Stimulated activated CD4-positive, alpha-beta T cell treated with anti-CD3 and anti-CD28 coated beads, TNF-alpha, amount 100 ng/mL, for 4 hours (primary cell): Measurements from ENCODE around the gene NAALADL1.
"Not testable (repeated sequence)": the region's sequence is repeated elsewhere in the genome, so short reads cannot be mapped to it uniquely, and the experiment has no call there.

Experiments used
- DNase-seq, 3 experiments: peaks; one replicate each; pipeline ENCODE4 v3.0.0-alpha.2; 2020; ENCODE audit warnings: low read depth in 3 of 3

The NAALADL1 gene

DNA sequence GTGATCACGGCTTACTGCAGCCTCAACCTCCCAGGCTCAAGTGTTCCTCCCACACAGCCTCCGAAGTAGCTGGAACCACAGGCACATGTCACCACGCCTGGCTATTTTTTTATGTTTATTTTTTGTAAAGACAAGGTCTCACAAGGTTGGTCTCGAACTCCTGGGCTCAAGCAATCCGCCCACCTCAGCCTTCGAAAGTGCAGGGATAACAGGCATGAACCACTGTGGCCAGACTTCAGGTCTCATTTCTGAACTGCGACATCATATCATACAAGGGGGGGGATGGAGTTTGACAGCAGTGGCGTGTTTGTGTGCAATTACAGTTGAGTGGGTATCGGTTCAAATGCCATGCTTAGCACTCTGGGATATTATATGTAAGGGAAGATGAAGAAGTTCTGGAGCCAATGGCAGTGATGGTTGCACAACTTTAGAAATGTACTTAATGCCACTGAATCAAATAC is 6.9 kb downstream of the NAALADL1 start:
- DNase-seq, result no peak

DNA sequence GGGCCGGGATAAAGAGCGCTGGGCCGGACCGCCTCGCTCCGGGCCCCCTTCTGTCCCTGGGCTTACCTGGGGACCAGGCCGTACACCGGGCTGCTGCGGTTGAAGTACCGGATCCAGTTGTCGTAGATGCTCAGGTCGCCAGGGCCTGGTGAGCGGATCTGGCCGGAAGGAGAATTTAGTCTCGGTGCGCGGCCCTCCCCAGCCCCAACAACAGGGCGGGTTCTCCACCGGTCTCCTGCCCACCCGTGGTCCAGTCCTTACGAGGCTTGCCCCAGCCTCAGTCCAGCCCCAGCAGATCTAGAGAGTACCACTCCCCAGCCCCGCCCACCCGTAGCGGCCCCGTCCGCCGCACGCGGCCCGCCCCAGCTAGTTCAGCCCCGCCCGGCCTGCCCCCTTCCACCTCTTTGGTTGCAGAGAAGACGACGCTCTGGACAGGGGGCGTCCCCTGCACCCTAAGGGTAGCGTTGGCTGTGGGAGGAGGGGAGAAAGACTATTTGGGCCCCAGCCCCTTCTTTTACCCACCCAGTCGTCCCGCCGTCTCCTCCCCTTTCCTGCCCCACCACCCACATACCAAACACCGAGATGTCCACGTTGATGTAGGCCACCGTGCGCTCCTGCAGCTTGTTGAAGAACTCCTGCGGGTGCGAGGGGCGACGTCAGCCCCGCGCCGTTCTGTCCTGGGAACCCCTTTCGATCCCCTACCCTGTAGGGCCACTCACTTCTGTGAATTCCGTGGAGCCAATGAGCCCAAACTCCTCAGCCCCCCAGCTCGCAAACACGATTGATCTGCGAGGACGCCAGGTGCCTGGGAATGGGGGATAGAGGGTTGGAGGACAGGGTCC is 10.6 kb downstream of the NAALADL1 start:
- no peak for DNase-seq

DNA sequence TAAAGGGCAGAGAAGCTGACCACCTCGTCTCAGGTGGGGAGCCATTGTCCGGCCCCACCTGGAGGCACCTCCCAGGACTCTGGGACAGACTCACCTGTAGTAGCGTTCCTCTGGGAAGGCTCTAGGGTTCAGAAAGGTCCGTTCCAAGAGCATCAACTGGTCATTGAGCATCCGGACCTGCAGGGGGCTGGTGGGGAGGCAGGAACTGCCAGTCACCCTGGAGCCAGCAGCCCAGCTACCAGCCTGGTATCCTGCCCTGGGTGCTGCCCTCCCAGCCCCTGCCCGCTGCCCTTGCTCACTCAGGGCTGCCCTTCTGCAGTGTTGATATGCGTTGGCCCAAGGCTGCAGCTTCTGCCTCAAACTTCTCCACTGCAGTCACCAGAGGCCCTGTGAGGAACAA is 12.6 kb downstream of the NAALADL1 start:
- no peak for DNase-seq

DNA sequence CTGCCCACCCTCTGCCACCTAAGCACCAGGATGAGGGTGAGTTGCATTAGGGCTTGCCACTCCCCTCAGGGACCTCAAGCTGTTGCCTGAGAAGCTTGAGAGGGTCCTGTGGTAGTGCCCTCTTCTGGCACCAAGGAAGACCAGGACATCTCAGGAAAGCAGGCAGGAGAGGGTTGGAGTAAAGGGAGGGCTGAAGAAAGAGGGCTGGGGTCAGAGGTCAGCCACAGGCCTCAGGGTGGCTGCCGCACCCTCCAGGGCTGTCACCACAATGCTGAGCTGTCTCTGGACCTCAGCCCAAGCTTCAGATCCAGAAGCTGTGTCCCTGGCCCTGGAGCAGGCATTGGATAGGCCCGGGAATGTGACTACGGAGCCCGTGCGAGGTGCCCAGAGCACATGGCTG is 13.3 kb downstream of the NAALADL1 start:
- no peak for DNase-seq

DNA sequence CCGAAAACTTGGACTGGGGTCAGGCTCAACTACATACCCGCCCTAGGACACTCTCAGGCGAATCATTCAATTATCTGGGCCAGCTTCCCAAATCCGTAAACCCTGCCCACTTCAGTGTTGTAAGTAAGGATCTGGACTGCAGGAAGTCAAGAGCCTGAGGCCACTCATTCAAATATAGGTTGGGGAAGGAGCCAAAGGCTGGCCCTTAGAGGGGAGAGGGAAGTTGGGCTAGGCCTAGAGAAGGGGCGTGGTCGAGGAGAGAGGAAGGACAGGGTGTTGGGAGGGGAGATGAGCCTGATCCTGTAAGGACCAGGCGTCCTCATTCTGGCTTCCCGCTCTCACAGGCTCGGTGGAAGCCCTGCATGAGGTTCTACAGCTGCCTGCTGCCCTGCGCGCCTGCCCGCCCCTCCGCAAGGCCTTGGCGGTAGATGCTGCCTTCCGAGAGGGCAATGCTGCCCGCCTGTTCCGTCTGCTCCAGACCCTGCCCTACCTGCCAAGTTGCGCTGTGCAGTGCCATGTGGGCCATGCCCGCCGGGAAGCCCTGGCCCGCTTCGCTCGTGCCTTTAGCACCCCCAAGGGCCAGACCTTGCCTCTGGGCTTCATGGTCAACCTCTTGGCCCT is 14.4 kb downstream of the NAALADL1 start:
- DNase-seq, result no peak

DNA sequence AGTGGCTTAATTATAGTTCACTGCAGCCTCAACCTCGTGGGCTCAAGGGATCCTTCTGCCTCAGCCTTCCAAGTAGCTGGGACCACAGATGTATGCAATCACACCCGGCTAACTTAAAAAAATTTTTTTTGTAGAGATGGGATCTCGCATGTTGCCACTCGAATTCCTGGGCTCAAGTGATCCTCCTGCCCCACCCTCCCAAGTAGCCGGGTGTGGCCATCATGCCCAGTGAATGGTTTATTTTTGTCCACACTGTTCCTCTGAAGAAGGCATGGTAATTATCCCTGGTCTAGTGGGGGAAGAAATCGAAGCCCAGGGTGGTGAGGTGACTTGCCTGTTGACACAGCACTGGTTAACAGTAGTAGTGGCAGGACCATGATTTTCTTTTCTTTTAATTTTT is 15.5 kb downstream of the NAALADL1 start:
- no peak for DNase-seq

DNA sequence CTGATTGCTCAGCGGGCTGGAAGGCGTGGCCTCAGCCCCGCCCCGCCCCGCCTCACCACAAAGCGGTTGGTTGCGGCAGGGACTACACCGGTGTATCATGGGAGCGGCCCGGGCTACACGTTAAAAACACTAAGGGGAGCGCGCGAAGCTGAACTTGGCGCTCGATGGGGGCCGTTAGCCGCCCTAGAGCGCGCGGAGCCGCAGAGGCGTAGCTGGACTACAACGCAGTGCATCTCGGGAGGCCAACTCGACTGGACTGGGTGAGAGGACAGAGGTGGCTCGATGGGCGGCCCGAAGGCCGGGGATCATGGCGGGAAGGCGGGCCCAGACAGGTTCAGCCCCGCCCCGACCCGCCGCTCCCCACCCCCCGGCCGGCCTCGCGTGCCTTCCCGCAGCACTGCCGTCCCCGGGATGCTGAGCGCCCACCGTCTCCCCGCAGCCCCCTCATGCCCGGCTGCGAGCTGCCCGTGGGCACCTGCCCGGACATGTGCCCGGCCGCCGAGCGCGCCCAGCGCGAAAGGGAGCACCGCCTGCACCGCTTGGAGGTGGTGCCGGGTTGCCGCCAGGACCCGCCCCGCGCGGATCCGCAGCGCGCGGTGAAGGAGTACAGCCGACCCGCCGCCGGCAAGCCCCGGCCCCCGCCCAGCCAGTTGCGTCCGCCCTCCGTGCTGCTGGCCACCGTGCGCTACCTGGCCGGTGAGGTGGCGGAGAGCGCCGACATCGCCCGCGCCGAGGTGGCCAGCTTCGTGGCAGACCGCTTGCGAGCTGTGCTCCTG is 17.3 kb downstream of the NAALADL1 start, which contains the start of gene SAC3D1:
Gene SAC3D1, plus strand, starts transcription at position 364 of the 776 bp plus-strand sequence. Its CDS starts 83 bp downstream, at position 447.
- DNase-seq, result peak; percentile 64 to 76 (median 73)

DNA sequence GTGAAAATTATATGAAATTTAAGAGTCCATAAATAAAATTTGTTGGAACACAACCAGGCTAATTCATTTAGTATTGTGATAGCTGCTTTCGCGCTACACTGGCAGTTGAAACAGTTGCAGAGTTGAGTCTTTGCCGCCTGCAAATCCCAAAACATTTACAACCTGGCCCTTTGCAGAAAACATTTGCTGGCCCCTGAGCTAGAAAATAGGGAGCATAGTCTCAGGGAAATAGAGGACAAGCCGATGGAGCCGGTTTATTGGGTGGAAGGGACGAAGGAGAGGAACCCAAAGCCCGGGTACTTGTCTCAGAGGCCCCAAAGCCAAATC is 17.9 kb downstream of the NAALADL1 start:
- no peak for DNase-seq

DNA sequence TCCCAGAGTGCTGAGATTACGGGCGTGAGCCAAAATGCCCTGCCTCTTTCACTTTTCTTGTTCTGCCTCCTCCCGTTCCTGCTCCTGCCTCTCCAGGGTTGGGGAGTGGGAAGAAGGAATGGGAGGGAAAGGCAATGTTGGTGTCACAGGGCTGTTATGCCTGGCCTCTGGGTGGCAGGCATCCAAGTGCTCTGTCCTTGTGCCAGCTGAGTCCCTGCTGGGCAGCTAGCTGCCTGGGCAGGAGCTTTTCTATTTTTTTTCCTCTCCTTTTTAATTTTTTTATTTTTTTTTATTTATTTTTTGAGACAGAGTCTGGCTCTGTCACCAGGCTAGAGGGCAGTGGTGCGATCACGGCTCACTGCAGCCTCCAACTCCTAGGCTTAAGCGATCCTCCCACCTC is 21.4 kb downstream of the NAALADL1 start:
- no peak for DNase-seq

DNA sequence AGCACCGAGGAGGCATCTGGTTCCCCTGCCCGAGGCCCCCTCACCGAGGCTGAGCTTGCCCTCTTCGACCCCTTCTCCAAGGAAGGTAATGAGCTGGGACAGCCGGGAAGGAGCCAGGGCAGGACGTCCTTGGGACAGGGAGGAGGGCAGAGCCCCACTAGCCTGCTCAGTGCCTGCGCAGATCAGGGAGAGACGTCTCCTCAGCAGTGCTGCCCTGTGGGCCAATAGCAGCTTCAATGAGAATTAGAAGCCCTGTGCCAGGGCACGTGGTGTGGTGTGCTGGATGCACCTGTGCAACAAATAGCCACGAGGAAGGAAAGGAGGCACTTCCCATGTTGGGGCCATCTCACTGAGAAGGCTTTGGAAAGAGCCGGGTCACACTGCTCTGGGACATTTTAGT is 22.8 kb downstream of the NAALADL1 start:
- DNase-seq, result no peak

DNA sequence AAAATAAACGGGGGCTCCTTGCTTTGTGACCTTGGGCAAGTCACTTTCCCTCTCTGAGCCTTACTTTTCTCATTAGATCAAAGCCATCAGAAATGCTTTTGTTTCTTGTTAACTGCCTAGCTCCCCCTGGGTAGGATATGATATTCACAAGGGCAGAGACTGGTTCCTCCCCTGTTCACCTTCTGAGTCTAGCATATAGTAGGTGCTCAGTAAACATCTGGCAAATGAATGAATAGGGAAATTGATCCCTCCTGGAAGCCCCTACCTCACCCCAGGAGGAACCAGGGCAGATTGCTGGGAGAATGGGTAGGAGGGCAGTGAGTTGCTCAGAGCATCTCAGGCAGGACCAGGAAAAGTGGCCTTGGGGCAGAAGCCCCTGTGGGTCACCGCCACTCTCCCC is 23.9 kb downstream of the NAALADL1 start:
- no peak for DNase-seq

DNA sequence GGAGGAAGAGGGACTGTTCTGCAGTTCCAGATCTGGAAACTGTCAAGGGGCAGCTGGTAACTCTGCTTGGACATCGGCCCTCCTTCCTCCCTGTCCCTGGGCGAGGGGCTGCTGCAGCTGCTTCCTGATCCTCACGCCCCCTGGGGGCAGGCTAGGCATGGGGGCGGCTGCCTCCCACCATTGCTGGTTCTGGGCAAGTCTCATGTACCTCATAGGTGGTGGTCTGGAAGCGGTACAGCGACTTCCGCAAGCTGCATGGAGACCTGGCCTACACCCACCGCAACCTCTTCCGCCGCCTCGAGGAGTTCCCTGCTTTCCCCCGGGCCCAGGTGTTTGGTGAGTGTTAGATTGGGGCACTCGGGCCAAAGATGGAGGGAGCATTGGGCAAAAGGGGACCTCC is 26.1 kb downstream of the NAALADL1 start:
- no peak for DNase-seq

DNA sequence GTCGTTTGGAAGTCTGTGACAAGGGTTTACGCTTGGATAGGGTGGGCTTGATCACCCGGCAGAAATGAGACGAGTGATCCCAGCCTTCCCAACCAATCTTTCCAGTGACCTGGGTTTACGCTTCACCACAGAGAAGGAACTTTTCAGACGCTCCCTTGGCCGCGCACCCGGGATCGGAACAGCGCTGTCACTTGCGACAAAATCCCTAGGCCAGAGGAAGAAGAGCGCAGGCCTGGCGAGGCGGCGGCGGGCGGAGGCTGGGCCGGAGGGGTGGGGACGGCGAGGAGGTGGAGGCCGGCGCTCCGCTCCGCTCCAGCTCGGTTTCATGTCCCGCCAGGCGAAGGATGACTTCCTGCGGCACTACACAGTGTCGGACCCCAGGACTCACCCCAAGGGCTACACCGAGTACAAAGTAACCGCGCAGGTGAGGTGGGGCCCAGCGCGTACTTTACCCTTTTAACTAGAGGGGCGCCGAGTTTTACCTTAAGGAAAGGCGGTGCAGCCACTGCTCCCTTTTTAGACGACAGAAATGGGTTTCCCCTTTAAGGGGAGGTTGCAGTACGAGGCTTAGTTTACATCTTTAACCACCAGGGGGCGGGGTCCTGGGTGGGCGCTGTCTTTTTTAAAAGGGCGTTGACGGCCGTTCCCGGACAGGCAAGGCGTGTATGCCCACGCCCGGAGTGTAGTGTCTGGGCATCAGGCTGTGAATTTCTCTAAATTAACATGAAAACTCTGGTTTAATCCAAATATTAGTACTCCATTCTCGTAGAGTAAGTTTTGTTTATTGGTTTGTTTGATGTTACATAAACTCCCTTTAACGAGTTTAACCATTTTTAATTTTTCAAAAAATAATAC is 30.9 kb downstream of the NAALADL1 start, which contains the start of gene SNX15:
Gene SNX15, plus strand, starts transcription at position 227 of the 855 bp plus-strand sequence. Its CDS starts 99 bp downstream, at position 326.
- DNase-seq, result peak; percentile 64 to 88 (median 80)

DNA sequence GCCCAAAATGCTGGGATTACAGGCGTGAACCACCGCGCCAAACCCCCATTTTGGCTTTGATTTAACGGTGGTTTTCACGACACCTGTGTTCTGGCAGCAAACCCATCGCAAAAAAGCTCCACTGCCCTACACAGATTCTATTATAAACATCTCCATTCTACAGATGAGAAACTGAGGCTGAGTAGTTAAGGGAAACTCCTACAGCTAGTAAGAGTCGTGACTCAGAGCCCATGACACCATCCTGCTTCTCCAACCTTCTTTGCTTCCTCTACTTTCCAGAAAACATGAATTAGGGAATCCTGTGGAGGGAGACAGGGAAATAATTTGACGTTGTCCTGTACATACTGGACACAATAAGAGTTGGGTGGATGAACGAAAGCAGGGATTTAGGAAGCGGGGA is 31.5 kb downstream of the NAALADL1 start:
- DNase-seq, result no peak

DNA sequence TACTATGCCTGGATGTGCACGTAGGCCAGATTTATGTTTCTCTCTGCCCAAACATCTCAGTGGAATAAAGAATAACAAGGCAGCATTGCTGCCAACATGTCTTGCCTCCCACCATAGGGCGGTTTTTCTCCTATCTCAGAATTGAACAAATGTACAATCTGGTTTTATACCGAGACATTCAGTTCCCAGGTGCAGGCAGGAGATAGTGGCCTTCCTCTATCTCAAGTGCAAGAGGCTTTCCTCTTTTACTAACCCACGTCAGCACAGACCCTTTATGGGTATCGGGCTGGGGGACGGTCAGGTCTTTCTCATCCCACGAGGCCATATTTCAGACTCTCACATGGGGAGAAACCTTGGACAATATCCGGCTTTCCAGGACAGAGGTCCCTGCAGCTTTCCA is 34.9 kb downstream of the NAALADL1 start:
- DNase-seq, result not testable (repeated sequence)

DNA sequence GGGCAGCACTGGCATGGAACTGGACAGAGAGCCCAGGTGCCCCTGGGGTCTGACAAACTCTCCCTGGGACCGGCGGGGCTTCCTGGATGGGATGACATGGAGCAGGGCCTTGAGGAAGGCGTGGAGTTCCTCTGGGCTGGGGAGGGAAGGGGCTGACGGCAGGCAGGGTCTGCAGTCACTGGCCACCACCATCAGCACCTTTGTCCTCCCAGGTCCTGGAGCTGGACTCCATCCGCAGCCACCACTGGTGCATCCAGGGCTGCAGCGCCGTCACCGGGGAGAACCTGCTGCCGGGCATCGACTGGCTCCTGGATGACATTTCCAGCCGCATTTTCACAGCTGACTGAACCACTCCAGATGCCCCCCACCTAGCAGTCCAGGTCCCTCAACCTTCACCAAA is 36.8 kb downstream of the NAALADL1 start:
- DNase-seq, result no peak

DNA sequence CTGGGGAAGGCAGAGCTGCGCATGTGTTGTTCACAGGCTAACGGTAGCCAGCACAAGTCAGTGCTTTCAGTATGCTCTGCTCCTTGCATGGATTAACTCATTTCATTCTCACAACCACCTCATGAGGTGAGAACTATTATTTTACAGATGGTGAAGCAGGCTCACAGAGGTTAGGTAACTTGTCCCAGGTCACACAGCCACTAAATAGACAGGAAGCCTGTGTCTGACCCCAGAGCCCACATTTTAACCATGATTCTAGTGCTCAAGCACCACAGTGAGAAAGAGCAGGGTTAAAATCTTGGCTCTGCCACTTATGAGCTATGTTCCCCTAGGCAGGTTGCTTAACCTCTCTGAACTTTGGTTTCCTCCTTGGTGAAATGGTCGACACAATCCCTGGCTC is 37.4 kb downstream of the NAALADL1 start:
- DNase-seq, result no peak

DNA sequence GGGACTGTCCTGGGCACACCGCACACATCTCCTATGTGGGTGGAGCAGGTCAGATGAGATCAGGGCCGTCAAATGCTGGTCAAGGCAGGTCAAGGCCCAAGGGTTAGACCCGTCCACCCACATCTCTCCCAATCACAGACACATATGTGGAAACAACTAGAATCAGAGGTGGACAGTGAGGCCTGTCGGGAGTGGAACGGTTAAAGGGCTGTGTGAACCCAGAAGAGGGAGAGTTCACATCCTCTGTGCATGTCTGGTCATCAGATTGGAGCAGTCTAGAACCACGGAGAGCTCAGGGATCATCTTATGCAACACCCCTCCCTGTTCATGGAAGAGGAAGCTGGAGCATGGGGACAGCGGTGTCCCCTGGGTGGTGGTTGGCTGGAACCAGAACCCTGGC is 38.5 kb downstream of the NAALADL1 start:
- no peak for DNase-seq

DNA sequence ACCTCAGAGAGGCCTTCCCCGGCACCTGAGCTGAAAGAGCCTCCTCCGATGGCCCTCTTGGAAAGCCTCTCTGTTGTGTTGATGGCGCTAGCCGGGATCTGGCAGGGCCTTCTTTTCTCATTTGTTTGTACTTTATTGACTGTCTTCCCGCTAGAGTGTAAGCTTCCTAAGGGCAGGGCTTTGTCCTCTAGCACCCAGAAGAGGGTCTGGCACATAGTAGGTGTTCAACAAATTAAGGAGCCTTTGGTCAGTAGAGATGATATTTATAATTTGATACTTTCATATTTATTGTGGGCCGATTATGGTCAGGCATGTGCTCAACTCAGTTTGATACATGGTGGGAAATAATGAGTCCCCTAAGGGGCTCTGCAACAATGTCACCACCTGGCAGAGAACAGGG is 40.4 kb downstream of the NAALADL1 start:
- no peak for DNase-seq

DNA sequence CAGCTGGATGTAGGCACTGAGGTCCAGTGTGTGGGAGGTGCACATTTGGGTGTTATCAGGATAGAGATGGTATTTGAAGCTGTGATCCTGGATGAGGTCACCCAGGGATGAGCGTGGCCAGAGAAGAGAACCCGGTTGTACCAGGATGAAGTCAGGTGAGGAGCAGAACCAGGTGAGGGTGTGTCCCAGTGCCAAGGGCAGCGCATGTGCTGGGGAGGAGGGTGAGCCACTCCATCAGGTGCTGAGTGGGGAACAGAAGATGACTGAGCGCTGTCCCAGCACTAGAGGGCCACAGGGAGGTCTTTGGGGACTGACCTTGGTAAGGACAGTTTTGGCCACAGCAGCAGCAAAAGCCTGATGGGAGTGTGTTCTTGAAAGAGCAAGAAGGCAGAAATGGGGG is 41.6 kb downstream of the NAALADL1 start:
- DNase-seq, result no peak

DNA sequence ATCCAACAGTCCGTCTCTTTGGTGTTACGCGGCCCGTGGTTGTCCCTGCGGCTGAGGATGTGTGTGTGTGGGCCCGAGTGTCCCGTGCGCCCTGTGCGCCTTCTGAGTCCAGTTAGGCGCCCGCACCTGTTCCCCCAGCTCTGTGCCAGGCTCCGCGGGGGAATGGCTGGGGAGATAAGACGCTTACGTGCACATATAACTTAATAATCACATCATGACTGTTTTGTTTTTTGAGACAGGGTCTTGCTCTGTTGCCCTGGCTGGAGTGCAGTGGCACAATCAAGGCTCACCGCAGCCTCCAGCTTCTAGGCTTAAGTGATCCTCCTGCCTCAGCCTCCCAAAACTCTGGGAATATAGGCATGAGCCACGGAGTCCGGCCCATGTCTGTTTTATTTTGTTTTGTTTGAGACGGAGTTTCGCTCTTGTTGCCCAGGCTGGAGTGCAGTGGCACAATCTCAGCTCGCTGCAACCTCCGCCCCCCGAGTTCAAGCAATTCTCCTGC is 43.6 kb downstream of the NAALADL1 start:
- DNase-seq, result no peak
